SK-N-SH treated with all-trans-retinoic acid at 6 μM for 48 hours (cell line): Measurements from ENCODE around the gene EHD2.
"Not testable (repeated sequence)": the region's sequence is repeated elsewhere in the genome, so short reads cannot be mapped to it uniquely, and the experiment has no call there.

Experiments used
- ATAC-seq: fragments of 200-7000 bp; cut with Tn5 transposase; 3 replicates; pipeline ENCODE4 v1.9.1; 2020; ENCODE audit warnings: mild to moderate bottlenecking, moderate library complexity
- ARNTL ChIP-seq: fragments of 450-650 bp; formaldehyde crosslinking; IDR thresholded peaks from 2 replicates; pipeline ENCODE4 v1.5.0; 2020; ENCODE audit warnings: low read depth, mild to moderate bottlenecking, moderate library complexity, borderline replicate concordance
- BACH2 ChIP-seq: fragments of 250-450 bp; sonication (Bioruptor Pico); IDR thresholded peaks from 2 replicates; pipeline ENCODE4 v1.9.0; 2021; ENCODE audit warnings: mild to moderate bottlenecking, borderline replicate concordance
- CSDC2 ChIP-seq: fragments of 250-450 bp; sonication (Bioruptor Pico); IDR thresholded peaks from 2 replicates; pipeline ENCODE4 v1.5.0; 2020; ENCODE audit warnings: mild to moderate bottlenecking, moderate library complexity
- CSRNP3 ChIP-seq: fragments of 250-450 bp; sonication (Bioruptor Pico); IDR thresholded peaks from 2 replicates; pipeline ENCODE4 v1.5.1; 2021; ENCODE audit warnings: mild to moderate bottlenecking, moderate library complexity
- ESRRG ChIP-seq: fragments of 250-450 bp; sonication (Bioruptor Pico); IDR thresholded peaks from 2 replicates; pipeline ENCODE4 v1.6.1; 2021; ENCODE audit warnings: mild to moderate bottlenecking
- ISL1 ChIP-seq: fragments of 250-450 bp; sonication (Bioruptor Pico); IDR thresholded peaks from 2 replicates; pipeline ENCODE4 v2.1.2; 2022; ENCODE audit warnings: mild to moderate bottlenecking, moderate library complexity
- OSR1 ChIP-seq: fragments of 250-450 bp; sonication (Bioruptor Pico); IDR thresholded peaks from 2 replicates; pipeline ENCODE4 v1.8.0; 2022; ENCODE audit warnings: moderate library complexity, mild to moderate bottlenecking, inconsistent platforms
- PATZ1 ChIP-seq: fragments of 250-450 bp; sonication (Bioruptor Pico); IDR thresholded peaks from 2 replicates; pipeline ENCODE4 v1.8.0; 2020; ENCODE audit warnings: mild to moderate bottlenecking, moderate library complexity, borderline replicate concordance
- POU6F1 ChIP-seq: fragments of 250-450 bp; sonication (Bioruptor Pico); IDR thresholded peaks from 2 replicates; pipeline ENCODE4 v1.8.0; 2021; ENCODE audit warnings: low read depth, mild to moderate bottlenecking, moderate library complexity, borderline replicate concordance
- PPARA ChIP-seq: fragments of 250-450 bp; sonication (Bioruptor Pico); IDR thresholded peaks from 2 replicates; pipeline ENCODE4 v1.5.0; 2020; ENCODE audit warnings: mild to moderate bottlenecking, borderline replicate concordance
- RARB ChIP-seq: fragments of 250-450 bp; sonication (Bioruptor Pico); IDR thresholded peaks from 2 replicates; pipeline ENCODE4 v1.8.0; 2021; ENCODE audit warnings: mild to moderate bottlenecking, moderate library complexity
- SNAI2 ChIP-seq: fragments of 250-450 bp; sonication (Bioruptor Pico); IDR thresholded peaks from 2 replicates; pipeline ENCODE4 v1.5.0; 2020; ENCODE audit warnings: mild to moderate bottlenecking, moderate library complexity
- TCF4 ChIP-seq: fragments of 250-450 bp; sonication (Bioruptor Pico); IDR thresholded peaks from 2 replicates; pipeline ENCODE4 v1.8.0; 2021; ENCODE audit warnings: mild to moderate bottlenecking, moderate library complexity, borderline replicate concordance
- TSHZ2 ChIP-seq: fragments of 250-450 bp; sonication (Bioruptor Pico); IDR thresholded peaks from 2 replicates; pipeline ENCODE4 v1.5.0; 2020; ENCODE audit warnings: mild to moderate bottlenecking, moderate library complexity
- ZC3H10 ChIP-seq: fragments of 250-450 bp; sonication (Bioruptor Pico); IDR thresholded peaks from 2 replicates; pipeline ENCODE4 v1.5.1; 2021; ENCODE audit warnings: mild to moderate bottlenecking, moderate library complexity
- ZFP3 ChIP-seq: fragments of 250-450 bp; sonication (Bioruptor Pico); IDR thresholded peaks from 2 replicates; pipeline ENCODE4 v1.5.0; 2020; ENCODE audit warnings: mild to moderate bottlenecking, moderate library complexity
- ZFP30 ChIP-seq: fragments of 450-650 bp; formaldehyde crosslinking; IDR thresholded peaks from 2 replicates; pipeline ENCODE4 v1.5.0; 2022; ENCODE audit warnings: mild to moderate bottlenecking, moderate library complexity

EHD2 gene

GRCh38 chr19:47781590-47782262 is 68.5 kb downstream of the EHD2 start:
- TF ChIP-seq PATZ1 (CRISPR knock-in tag), result no peak
- TF ChIP-seq ZC3H10 (CRISPR knock-in tag), result no peak
- TF ChIP-seq CSRNP3 (CRISPR knock-in tag), result no peak
- TF ChIP-seq TSHZ2 (CRISPR knock-in tag), result no peak
- no peak for TF ChIP-seq POU6F1 (CRISPR knock-in tag)
- no peak for TF ChIP-seq SNAI2 (CRISPR knock-in tag)
- TF ChIP-seq ESRRG, result no peak
- no peak for TF ChIP-seq OSR1 (CRISPR knock-in tag)
- ATAC-seq, result no peak

GRCh38 chr19:47786566-47786965 is 73.3 kb downstream of the EHD2 start:
- ATAC-seq, result no peak
- TF ChIP-seq TCF4, result no peak
- no peak for TF ChIP-seq PATZ1 (CRISPR knock-in tag)
- no peak for TF ChIP-seq CSDC2 (CRISPR knock-in tag)
- no peak for TF ChIP-seq POU6F1 (CRISPR knock-in tag)
- TF ChIP-seq OSR1 (CRISPR knock-in tag), result no peak
- TF ChIP-seq ZC3H10 (CRISPR knock-in tag), result no peak
- no peak for TF ChIP-seq BACH2 (CRISPR knock-in tag)
- no peak for TF ChIP-seq ISL1 (CRISPR knock-in tag)
- no peak for TF ChIP-seq CSRNP3 (CRISPR knock-in tag)
- TF ChIP-seq ZFP30 (CRISPR knock-in tag), result no peak
- no peak for TF ChIP-seq TSHZ2 (CRISPR knock-in tag)
- TF ChIP-seq ARNTL, result no peak
- TF ChIP-seq ZFP3 (CRISPR knock-in tag), result no peak
- no peak for TF ChIP-seq PPARA
- TF ChIP-seq RARB (CRISPR knock-in tag), result no peak

- ATAC-seq, result not testable (repeated sequence)
Observed at GRCh38 chr19:47787307-47787706, 74.1 kb downstream of the EHD2 start.

- ATAC-seq, result not testable (repeated sequence)
Observed at GRCh38 chr19:47789811-47790210, 76.6 kb downstream of the EHD2 start.
